Osteoblast (primary cell): ENCODE measurements around the gene LNX1. TPM values are rescaled to one million over a fixed set of nuclear protein-coding genes. Genes with fewer than 3 reads are reported as not detected.

ENCODE experiments used
- DNase-seq: peaks from one replicate; pipeline ENCODE4 v3.0.0; 2011; ENCODE audit warnings: low spot score, mixed read lengths; ENCODE audit not compliant: insufficient read length; ENCODE audit errors: missing footprints
- H2AFZ ChIP-seq: 2 replicates; pipeline ENCODE4 v1.6.0; 2011; ENCODE audit warnings: mild to moderate bottlenecking, low read length
- H3K27ac ChIP-seq: 2 replicates; pipeline ENCODE4 v1.5.1; 2011; ENCODE audit warnings: mild to moderate bottlenecking, low read depth, low read length, moderate library complexity
- H3K27me3 ChIP-seq: 2 replicates; pipeline ENCODE4 v1.6.0; 2012; ENCODE audit warnings: mild to moderate bottlenecking, control low read depth, inconsistent platforms, low read length, moderate library complexity; ENCODE audit not compliant: insufficient read depth
- H3K36me3 ChIP-seq: 2 replicates; pipeline ENCODE4 v1.5.1; 2011; ENCODE audit warnings: mild to moderate bottlenecking, low read length, control low read depth, moderate library complexity; ENCODE audit not compliant: insufficient read depth
- H3K4me1 ChIP-seq: 2 replicates; pipeline ENCODE4 v1.5.1; 2011; ENCODE audit warnings: mild to moderate bottlenecking, low read length, control low read depth, moderate library complexity; ENCODE audit not compliant: insufficient read depth
- H3K4me2 ChIP-seq: 2 replicates; pipeline ENCODE4 v1.6.0; 2011; ENCODE audit warnings: mild to moderate bottlenecking, low read length; ENCODE audit not compliant: insufficient read depth
- H3K4me3 ChIP-seq: fragments of 200-600 bp; sonication (generic); 3 replicates; pipeline ENCODE4 v1.5.1; 2012; ENCODE audit warnings: mild to moderate bottlenecking, low read length, inconsistent platforms; ENCODE audit not compliant: insufficient read depth
- H3K79me2 ChIP-seq: 2 replicates; pipeline ENCODE4 v1.6.0; 2012; ENCODE audit warnings: mild to moderate bottlenecking, low read length, control low read depth, inconsistent platforms; ENCODE audit not compliant: insufficient read depth
- H3K9me3 ChIP-seq: 2 replicates; pipeline ENCODE4 v1.5.1; 2011; ENCODE audit warnings: low read depth, low read length, control low read depth
- H4K20me1 ChIP-seq: 2 replicates; pipeline ENCODE4 v1.6.0; 2012; ENCODE audit warnings: mild to moderate bottlenecking, low read length, control low read depth; ENCODE audit not compliant: insufficient read depth
- CTCF ChIP-seq: IDR thresholded peaks from 2 replicates; pipeline ENCODE4 v1.5.1; 2011; ENCODE audit warnings: mild to moderate bottlenecking, low read depth, low read length, moderate library complexity; ENCODE audit errors: extremely low read depth
- total RNA-seq: library from RNA; depleted of rRNA; stranded (reverse); fragments of >200 nt; gene quantifications from 2 replicates; pipeline ENCODE4 v1.2.3, GENCODE V29; 2012

The LNX1 gene
- total RNA-seq, 1 donor, result 9.8 TPM

GRCh38 chr4:53602390-53602789 is 11.1 kb upstream of the LNX1 start:
- H3K27me3 ChIP-seq, result no peaks in the 10 kb centered on the region
- H3K4me2 ChIP-seq, result no peak overlapping the region
- H3K9me3 ChIP-seq, result no peaks in the 10 kb centered on the region
- H2AFZ ChIP-seq, result no peak overlapping the region
- no peak for TF ChIP-seq CTCF
- no peaks in the 10 kb centered on the region for H4K20me1 ChIP-seq
- DNase-seq, result no peak
- H3K27ac ChIP-seq, result no peak overlapping the region
- peaks cover 6% of the 10 kb centered on the region for H3K4me1 ChIP-seq
- H3K79me2 ChIP-seq, result no peaks in the 10 kb centered on the region
- no peaks in the 10 kb centered on the region for H3K36me3 ChIP-seq
- H3K4me3 ChIP-seq, result no peak overlapping the region

GRCh38 chr4:53601251-53601764 is 10.0 kb upstream of the LNX1 start:
- Histone ChIP-seq H3K79me2 (no peaks in the 10 kb centered on the region), H3K36me3 (no peaks in the 10 kb centered on the region), H3K9me3 (no peaks in the 10 kb centered on the region), H3K4me1 (peaks cover 6% of the 10 kb centered on the region), H3K4me3 (no peak overlapping the region), H3K27ac (no peak overlapping the region), H3K4me2 (no peak overlapping the region), H3K27me3 (no peaks in the 10 kb centered on the region), H2AFZ (no peak overlapping the region), H4K20me1 (no peaks in the 10 kb centered on the region)
- no peak for DNase-seq
- TF ChIP-seq CTCF, result peak; percentile 29

GRCh38 chr4:53599632-53600031 is 8.3 kb upstream of the LNX1 start:
- Histone ChIP-seq H3K27ac (no peak overlapping the region), H3K36me3 (no peaks in the 10 kb centered on the region), H3K4me1 (peaks cover 6% of the 10 kb centered on the region), H3K79me2 (no peaks in the 10 kb centered on the region), H3K4me3 (no peak overlapping the region), H3K27me3 (no peaks in the 10 kb centered on the region), H2AFZ (no peak overlapping the region), H3K4me2 (no peak overlapping the region), H4K20me1 (no peaks in the 10 kb centered on the region), H3K9me3 (no peaks in the 10 kb centered on the region)
- TF ChIP-seq CTCF, result no peak
- DNase-seq, result no peak

GRCh38 chr4:53598901-53599300 is 7.6 kb upstream of the LNX1 start:
- Histone ChIP-seq H4K20me1 (no peaks in the 10 kb centered on the region), H3K4me3 (no peak overlapping the region), H3K4me1 (peaks cover 6% of the 10 kb centered on the region), H2AFZ (no peak overlapping the region), H3K4me2 (no peak overlapping the region), H3K27me3 (no peaks in the 10 kb centered on the region), H3K36me3 (no peaks in the 10 kb centered on the region), H3K9me3 (no peaks in the 10 kb centered on the region), H3K27ac (no peak overlapping the region), H3K79me2 (no peaks in the 10 kb centered on the region)
- no peak for TF ChIP-seq CTCF
- no peak for DNase-seq
